ENCODE data around the gene CYB561D1.

GRCh38 chr1:109477821-109478220, 16.1 kb upstream of the CYB561D1 start:
- TF ChIP-seq CTCF (conservative IDR thresholded peaks at IDR 0.05) = no peak
- TF ChIP-seq EZH2 (IDR thresholded peaks at IDR 0.05; ENCODE audit: low read depth) = no peak
